ENCODE results near the gene EGFR.

GRCh38 chr7:55124989-55125875, 106.4 kb downstream of the EGFR start:
- no peak for TF ChIP-seq CTCF (IDR thresholded peaks at IDR 0.05)
- no peak for TF ChIP-seq EP300 (IDR thresholded peaks at IDR 0.05)
- TF ChIP-seq POLR2A (IDR thresholded peaks at IDR 0.05) = no peak
